ENCODE results near the gene ECHDC3. TPM values are rescaled to one million over a fixed set of nuclear protein-coding genes. Genes with fewer than 3 reads are reported as not detected.

Gene ECHDC3
- total and polyA plus RNA-seq, 2 of the 13 experiments (the other 11 are each of a cell fraction or from before 2014, with no cell fraction given) = not detected

DNA sequence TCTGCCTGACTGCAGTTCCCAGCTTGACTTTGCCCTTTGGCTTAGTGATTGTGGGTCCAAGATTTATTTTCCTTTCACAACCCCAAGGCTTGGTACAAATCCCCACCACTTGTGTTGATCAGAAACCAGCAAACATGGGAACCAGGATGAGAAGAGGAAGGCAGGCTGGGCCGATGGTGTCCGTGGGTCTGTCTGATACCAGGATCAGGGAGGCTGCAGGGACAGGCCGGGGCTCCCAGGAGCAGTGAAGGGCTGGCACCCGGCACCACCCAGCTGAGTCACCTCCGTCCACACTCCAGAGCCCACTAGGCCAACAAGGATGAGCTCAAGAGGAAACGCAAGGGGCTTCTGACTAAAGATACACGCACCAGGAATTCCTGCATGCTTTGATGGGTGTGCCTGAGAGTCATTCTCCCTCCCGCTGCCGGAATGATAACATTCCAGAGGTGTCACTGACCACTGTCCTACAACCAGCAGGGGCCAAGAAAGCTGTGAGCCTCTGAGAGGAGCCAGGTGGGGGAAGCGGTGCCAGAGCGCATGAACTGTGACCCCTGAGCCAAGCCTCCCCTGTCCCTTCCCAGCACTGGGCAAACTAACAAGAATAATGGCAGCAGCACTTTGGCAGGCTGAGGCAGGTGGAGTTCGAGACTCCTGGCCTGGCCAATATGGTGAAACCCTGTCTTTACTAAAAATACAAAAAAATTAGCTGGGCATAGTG, 51.7 kb downstream of the ECHDC3 start (continued):
- TF ChIP-seq, protein P1, sequence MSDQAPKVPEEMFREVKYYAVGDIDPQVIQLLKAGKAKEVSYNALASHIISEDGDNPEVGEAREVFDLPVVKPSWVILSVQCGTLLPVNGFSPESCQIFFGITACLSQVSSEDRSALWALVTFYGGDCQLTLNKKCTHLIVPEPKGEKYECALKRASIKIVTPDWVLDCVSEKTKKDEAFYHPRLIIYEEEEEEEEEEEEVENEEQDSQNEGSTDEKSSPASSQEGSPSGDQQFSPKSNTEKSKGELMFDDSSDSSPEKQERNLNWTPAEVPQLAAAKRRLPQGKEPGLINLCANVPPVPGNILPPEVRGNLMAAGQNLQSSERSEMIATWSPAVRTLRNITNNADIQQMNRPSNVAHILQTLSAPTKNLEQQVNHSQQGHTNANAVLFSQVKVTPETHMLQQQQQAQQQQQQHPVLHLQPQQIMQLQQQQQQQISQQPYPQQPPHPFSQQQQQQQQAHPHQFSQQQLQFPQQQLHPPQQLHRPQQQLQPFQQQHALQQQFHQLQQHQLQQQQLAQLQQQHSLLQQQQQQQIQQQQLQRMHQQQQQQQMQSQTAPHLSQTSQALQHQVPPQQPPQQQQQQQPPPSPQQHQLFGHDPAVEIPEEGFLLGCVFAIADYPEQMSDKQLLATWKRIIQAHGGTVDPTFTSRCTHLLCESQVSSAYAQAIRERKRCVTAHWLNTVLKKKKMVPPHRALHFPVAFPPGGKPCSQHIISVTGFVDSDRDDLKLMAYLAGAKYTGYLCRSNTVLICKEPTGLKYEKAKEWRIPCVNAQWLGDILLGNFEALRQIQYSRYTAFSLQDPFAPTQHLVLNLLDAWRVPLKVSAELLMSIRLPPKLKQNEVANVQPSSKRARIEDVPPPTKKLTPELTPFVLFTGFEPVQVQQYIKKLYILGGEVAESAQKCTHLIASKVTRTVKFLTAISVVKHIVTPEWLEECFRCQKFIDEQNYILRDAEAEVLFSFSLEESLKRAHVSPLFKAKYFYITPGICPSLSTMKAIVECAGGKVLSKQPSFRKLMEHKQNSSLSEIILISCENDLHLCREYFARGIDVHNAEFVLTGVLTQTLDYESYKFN (CRISPR knock-in tag; conservative IDR thresholded peaks at IDR 0.05) = 0 out of 2 replicates have a peak, but pooled peaks have one; percentile 29
- TF ChIP-seq GTF3A (CRISPR knock-in tag; conservative IDR thresholded peaks at IDR 0.05) (peak; percentile 80; the same call in 1 of the 2 replicates), ZKSCAN8 (CRISPR knock-in tag; IDR thresholded peaks at IDR 0.05; ENCODE audit: borderline replicate concordance) (no peak), ZNF781 (CRISPR knock-in tag; IDR thresholded peaks at IDR 0.05; ENCODE audit: borderline replicate concordance, not compliant biosample characterization) (no peak), RBM39 (IDR thresholded peaks at IDR 0.05; ENCODE audit: low read depth, low read length, poor library complexity, severe bottlenecking) (no peak), GATAD1 (CRISPR knock-in tag; IDR thresholded peaks at IDR 0.05) (no peak), HMG20A (CRISPR knock-in tag; IDR thresholded peaks at IDR 0.05; ENCODE audit: borderline replicate concordance) (peak; percentile 27; the same call in 1 of the 2 replicates), ETV5 (CRISPR knock-in tag; IDR thresholded peaks at IDR 0.05; ENCODE audit: borderline replicate concordance) (peak; percentile 58; the same call in 1 of the 2 replicates), RXRB (CRISPR knock-in tag; IDR thresholded peaks at IDR 0.05; ENCODE audit: borderline replicate concordance) (peak; percentile 38; the same call in 1 of the 2 replicates), ZNF558 (CRISPR knock-in tag; IDR thresholded peaks at IDR 0.05; ENCODE audit: borderline replicate concordance) (no peak), ZSCAN29 (CRISPR knock-in tag; conservative IDR thresholded peaks at IDR 0.05) (0 out of 2 replicates have a peak, but pooled peaks have one; percentile 33), SMYD3 (CRISPR knock-in tag; IDR thresholded peaks at IDR 0.05) (no peak), HNRNPH1 (optimal IDR thresholded peaks at IDR 0.05; ENCODE audit: low read depth, low read length) (no peak)
- TF ChIP-seq, protein P2, sequence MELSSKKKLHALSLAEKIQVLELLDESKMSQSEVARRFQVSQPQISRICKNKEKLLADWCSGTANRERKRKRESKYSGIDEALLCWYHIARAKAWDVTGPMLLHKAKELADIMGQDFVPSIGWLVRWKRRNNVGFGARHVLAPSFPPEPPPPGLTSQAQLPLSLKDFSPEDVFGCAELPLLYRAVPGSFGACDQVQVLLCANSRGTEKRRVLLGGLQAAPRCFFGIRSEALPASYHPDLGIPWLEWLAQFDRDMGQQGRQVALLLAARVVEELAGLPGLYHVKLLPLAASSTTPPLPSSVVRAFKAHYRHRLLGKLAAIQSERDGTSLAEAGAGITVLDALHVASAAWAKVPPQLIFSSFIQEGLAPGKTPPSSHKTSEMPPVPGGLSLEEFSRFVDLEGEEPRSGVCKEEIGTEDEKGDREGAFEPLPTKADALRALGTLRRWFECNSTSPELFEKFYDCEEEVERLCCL (CRISPR knock-in tag; IDR thresholded peaks at IDR 0.05; ENCODE audit: borderline replicate concordance) = no peak
- TF ChIP-seq, protein P3, sequence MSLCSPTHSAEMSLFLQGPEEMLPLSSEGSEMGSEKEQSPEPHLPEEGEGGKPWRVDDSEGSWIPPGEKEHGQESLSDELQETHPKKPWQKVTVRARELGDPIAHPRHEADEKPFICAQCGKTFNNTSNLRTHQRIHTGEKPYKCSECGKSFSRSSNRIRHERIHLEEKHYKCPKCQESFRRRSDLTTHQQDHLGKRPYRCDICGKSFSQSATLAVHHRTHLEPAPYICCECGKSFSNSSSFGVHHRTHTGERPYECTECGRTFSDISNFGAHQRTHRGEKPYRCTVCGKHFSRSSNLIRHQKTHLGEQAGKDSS (CRISPR knock-in tag; IDR thresholded peaks at IDR 0.05; ENCODE audit: borderline replicate concordance, low read depth) = peak; percentile 57; the same call in 1 of the 2 replicates
- TF ChIP-seq, protein P4, sequence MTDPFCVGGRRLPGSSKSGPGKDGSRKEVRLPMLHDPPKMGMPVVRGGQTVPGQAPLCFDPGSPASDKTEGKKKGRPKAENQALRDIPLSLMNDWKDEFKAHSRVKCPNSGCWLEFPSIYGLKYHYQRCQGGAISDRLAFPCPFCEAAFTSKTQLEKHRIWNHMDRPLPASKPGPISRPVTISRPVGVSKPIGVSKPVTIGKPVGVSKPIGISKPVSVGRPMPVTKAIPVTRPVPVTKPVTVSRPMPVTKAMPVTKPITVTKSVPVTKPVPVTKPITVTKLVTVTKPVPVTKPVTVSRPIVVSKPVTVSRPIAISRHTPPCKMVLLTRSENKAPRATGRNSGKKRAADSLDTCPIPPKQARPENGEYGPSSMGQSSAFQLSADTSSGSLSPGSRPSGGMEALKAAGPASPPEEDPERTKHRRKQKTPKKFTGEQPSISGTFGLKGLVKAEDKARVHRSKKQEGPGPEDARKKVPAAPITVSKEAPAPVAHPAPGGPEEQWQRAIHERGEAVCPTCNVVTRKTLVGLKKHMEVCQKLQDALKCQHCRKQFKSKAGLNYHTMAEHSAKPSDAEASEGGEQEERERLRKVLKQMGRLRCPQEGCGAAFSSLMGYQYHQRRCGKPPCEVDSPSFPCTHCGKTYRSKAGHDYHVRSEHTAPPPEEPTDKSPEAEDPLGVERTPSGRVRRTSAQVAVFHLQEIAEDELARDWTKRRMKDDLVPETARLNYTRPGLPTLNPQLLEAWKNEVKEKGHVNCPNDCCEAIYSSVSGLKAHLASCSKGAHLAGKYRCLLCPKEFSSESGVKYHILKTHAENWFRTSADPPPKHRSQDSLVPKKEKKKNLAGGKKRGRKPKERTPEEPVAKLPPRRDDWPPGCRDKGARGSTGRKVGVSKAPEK (CRISPR knock-in tag; IDR thresholded peaks at IDR 0.05; ENCODE audit: borderline replicate concordance) = no peak
- TF ChIP-seq, protein P5, sequence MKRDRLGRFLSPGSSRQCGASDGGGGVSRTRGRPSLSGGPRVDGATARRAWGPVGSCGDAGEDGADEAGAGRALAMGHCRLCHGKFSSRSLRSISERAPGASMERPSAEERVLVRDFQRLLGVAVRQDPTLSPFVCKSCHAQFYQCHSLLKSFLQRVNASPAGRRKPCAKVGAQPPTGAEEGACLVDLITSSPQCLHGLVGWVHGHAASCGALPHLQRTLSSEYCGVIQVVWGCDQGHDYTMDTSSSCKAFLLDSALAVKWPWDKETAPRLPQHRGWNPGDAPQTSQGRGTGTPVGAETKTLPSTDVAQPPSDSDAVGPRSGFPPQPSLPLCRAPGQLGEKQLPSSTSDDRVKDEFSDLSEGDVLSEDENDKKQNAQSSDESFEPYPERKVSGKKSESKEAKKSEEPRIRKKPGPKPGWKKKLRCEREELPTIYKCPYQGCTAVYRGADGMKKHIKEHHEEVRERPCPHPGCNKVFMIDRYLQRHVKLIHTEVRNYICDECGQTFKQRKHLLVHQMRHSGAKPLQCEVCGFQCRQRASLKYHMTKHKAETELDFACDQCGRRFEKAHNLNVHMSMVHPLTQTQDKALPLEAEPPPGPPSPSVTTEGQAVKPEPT (CRISPR knock-in tag; IDR thresholded peaks at IDR 0.05; ENCODE audit: low read depth) = 0 out of 2 replicates have a peak, but pooled peaks have one; percentile 67

All from HepG2 (cell line).